ENCODE measurements around the gene SLC22A23.

The SLC22A23 gene

GRCh38 chr6:3267162-3267561, 189.7 kb downstream of the SLC22A23 start:
- no peaks in the 10 kb centered on the region for H3K4me1 ChIP-seq (ENCODE audit: control insufficient read depth, insufficient read depth, low read length)
- CTCF ChIA-PET: interaction anchor here (0.6 kb wide), 1 partner anchor 666 kb away, joined by 5 read pairs; no protein-coding TSS in a partner anchor
- peaks cover 3 to 73% of the 10 kb centered on the region in 2 experiments; a peak in 2 of 3 replicates for H3K36me3 ChIP-seq (ENCODE audit: control insufficient read depth in 2 of 2, insufficient read depth in 1 of 2, low read length in 2 of 2)
- TF ChIP-seq KLF1 (tag by site-specific recombination; IDR thresholded peaks at IDR 0.05) (peak; percentile 35), ZNF692 (tag by site-specific recombination; IDR thresholded peaks at IDR 0.05) (peak; percentile 46; the same call in 1 of the 2 replicates), ZNF518A (tag by site-specific recombination; conservative IDR thresholded peaks at IDR 0.05; ENCODE audit: low read depth) (no peak), PBX3 (CRISPR knock-in tag; IDR thresholded peaks at IDR 0.05) (no peak), ZBTB6 (tag by site-specific recombination; IDR thresholded peaks at IDR 0.05) (no peak)
- H3K9me3 ChIP-seq (ENCODE audit: control insufficient read depth, insufficient read depth, low read depth, low read length): no peaks in the 10 kb centered on the region
- POLR2A ChIA-PET: interaction anchor here (0.7 to 1.4 kb wide), 4 partner anchors 9 to 58 kb away, joined by 4 to 5 read pairs (median 4); partner anchors contain the start of gene PSMG4
- H3K27ac ChIP-seq (ENCODE audit: extremely low read depth, low read depth, low read length): no peak overlapping the region
- H3K4me3 ChIP-seq (ENCODE audit: low read depth, low read length): no peak overlapping the region

- H3K9me3 ChIP-seq (ENCODE audit: control insufficient read depth, insufficient read depth, low read depth, low read length): no peaks in the 10 kb centered on the region
- POLR2A ChIA-PET: interaction anchor here (0.7 to 1.4 kb wide), 2 partner anchors 8 to 57 kb away, joined by 4 to 5 read pairs; partner anchors contain the start of gene PSMG4
- CTCF ChIA-PET: interaction anchor here (0.6 to 1.7 kb wide), 3 partner anchors 14 to 1106 kb away, joined by 3 to 5 read pairs (median 4); no protein-coding TSS in a partner anchor
- peaks cover 3 to 71% of the 10 kb centered on the region in 2 experiments; a peak in 1 of 3 replicates for H3K36me3 ChIP-seq (ENCODE audit: control insufficient read depth in 2 of 2, insufficient read depth in 1 of 2, low read length in 2 of 2)
- no peak overlapping the region for H3K27ac ChIP-seq (ENCODE audit: extremely low read depth, low read depth, low read length)
- no peak overlapping the region for H3K4me3 ChIP-seq (ENCODE audit: low read depth, low read length)
- 0 out of 2 replicates have a peak, but pooled peaks cover 4% of the 10 kb centered on the region for H3K4me1 ChIP-seq (ENCODE audit: control insufficient read depth, insufficient read depth, low read length)
- TF ChIP-seq ZNF10 (tag by site-specific recombination; IDR thresholded peaks at IDR 0.05) (no peak), ZBTB26 (tag by site-specific recombination; optimal IDR thresholded peaks at IDR 0.05) (no peak)
These were observed 190.7 kb downstream of the SLC22A23 start for GRCh38 chr6:3266170-3266569.

GRCh38 chr6:3265671-3266070, 191.2 kb downstream of the SLC22A23 start:
- Histone ChIP-seq H3K4me3 (ENCODE audit: low read depth, low read length) (no peak overlapping the region), H3K36me3 (ENCODE audit: control insufficient read depth in 2 of 2, insufficient read depth in 1 of 2, low read length in 2 of 2) (peaks cover 0 to 71% of the 10 kb centered on the region in 2 experiments; a peak in 1 of 3 replicates), H3K4me1 (ENCODE audit: control insufficient read depth, insufficient read depth, low read length) (0 out of 2 replicates have a peak, but pooled peaks cover 5% of the 10 kb centered on the region), H3K27ac (ENCODE audit: extremely low read depth, low read depth, low read length) (no peak overlapping the region), H3K9me3 (ENCODE audit: control insufficient read depth, insufficient read depth, low read depth, low read length) (no peaks in the 10 kb centered on the region)
- ChIA-PET POLR2A (no interaction called here), CTCF (interaction anchor here (0.6 to 1.7 kb wide), 8 partner anchors 14 to 1105 kb away, joined by 3 to 5 read pairs (median 4); no protein-coding TSS in a partner anchor)
- TF ChIP-seq ZFHX2 (tag by site-specific recombination; conservative IDR thresholded peaks at IDR 0.05) (no peak), ZNF341 (tag by site-specific recombination; IDR thresholded peaks at IDR 0.05; ENCODE audit: low read depth) (0 out of 2 replicates have a peak, but pooled peaks have one; percentile 19)
